A549 (cell line): ENCODE data around the gene GCC1.

Experiments used
- CHD4 ChIP-seq: fragments of 200-600 bp; sonication (generic); IDR thresholded peaks from 2 replicates; pipeline ENCODE4 v1.6.1; 2016; ENCODE audit warnings: antibody characterized with exemption, mild to moderate bottlenecking, borderline replicate concordance
- EHMT2 ChIP-seq: fragments of 200-600 bp; sonication (generic); IDR thresholded peaks from 2 replicates; pipeline ENCODE4 v1.6.1; 2016; ENCODE audit warnings: antibody characterized with exemption, low read depth, mild to moderate bottlenecking, moderate library complexity
- NR3C1 ChIP-seq: fragments of >200 bp; sonication (Bioruptor Twin); formaldehyde crosslinking; IDR thresholded peaks from 3 replicates; pipeline ENCODE4 v1.6.1; 2017
- PHF8 ChIP-seq: fragments of 200-600 bp; sonication (generic); IDR thresholded peaks from 2 replicates; pipeline ENCODE4 v1.6.1; 2016; ENCODE audit warnings: low read depth, mild to moderate bottlenecking, antibody characterized with exemption, moderate library complexity, borderline replicate concordance
- POLR2A ChIP-seq: IDR thresholded peaks from 2 replicates; pipeline ENCODE4 v1.6.1; 2012; ENCODE audit warnings: mild to moderate bottlenecking, low read length
- POLR2AphosphoS2 ChIP-seq: conservative IDR thresholded peaks from 2 replicates; pipeline ENCODE4 v1.6.1; 2012; ENCODE audit warnings: low read length, improper control_type of control experiment, inconsistent platforms
- RAD21 ChIP-seq, 2 experiments: fragments of >200 bp in 1 of 2; sonication (Bioruptor Twin) in 1 of 2; formaldehyde crosslinking in 1 of 2; IDR thresholded peaks in 1 of 2; conservative IDR thresholded peaks in 1 of 2; 2 replicates in 1 of 2; 3 replicates in 1 of 2; pipeline ENCODE4 v1.6.1; 2012 to 2018; ENCODE audit warnings: inconsistent platforms in 1 of 2
- RCOR1 ChIP-seq: fragments of 150-350 bp; IDR thresholded peaks from 2 replicates; pipeline ENCODE4 v1.6.1; 2014; ENCODE audit warnings: antibody characterized with exemption, low read length, low read depth
- RFX5 ChIP-seq: fragments of 450-650 bp; IDR thresholded peaks from 2 replicates; pipeline ENCODE4 v1.7.1; 2014; ENCODE audit warnings: antibody characterized with exemption, mild to moderate bottlenecking, moderate library complexity
- SMC3 ChIP-seq: fragments of >200 bp; sonication (Bioruptor Twin); formaldehyde crosslinking; IDR thresholded peaks from 3 replicates; pipeline ENCODE4 v1.6.1; 2018; ENCODE audit warnings: inconsistent platforms
- TF ChIP-seq, protein P1 (sequence below): fragments of >200 bp; sonication (Bioruptor Twin); formaldehyde crosslinking; IDR thresholded peaks from 3 replicates; pipeline ENCODE4 v1.5.1; 2016
- TF ChIP-seq, protein P2 (sequence below): fragments of 200-600 bp; sonication (generic); IDR thresholded peaks from 2 replicates; pipeline ENCODE4 v1.6.1; 2016; ENCODE audit warnings: antibody characterized with exemption, mild to moderate bottlenecking, moderate library complexity
- TF ChIP-seq, protein P3 (sequence below): IDR thresholded peaks from 2 replicates; pipeline ENCODE4 v1.6.1; 2012

GRCh38 chr7:127536741-127537140 lies 48.7 kb downstream of the GCC1 start:
- TF ChIP-seq, protein P1, sequence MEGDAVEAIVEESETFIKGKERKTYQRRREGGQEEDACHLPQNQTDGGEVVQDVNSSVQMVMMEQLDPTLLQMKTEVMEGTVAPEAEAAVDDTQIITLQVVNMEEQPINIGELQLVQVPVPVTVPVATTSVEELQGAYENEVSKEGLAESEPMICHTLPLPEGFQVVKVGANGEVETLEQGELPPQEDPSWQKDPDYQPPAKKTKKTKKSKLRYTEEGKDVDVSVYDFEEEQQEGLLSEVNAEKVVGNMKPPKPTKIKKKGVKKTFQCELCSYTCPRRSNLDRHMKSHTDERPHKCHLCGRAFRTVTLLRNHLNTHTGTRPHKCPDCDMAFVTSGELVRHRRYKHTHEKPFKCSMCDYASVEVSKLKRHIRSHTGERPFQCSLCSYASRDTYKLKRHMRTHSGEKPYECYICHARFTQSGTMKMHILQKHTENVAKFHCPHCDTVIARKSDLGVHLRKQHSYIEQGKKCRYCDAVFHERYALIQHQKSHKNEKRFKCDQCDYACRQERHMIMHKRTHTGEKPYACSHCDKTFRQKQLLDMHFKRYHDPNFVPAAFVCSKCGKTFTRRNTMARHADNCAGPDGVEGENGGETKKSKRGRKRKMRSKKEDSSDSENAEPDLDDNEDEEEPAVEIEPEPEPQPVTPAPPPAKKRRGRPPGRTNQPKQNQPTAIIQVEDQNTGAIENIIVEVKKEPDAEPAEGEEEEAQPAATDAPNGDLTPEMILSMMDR: no peak
- TF ChIP-seq CHD4: no peak
- no peak for TF ChIP-seq POLR2A
- TF ChIP-seq RFX5: no peak
- TF ChIP-seq, protein P2, sequence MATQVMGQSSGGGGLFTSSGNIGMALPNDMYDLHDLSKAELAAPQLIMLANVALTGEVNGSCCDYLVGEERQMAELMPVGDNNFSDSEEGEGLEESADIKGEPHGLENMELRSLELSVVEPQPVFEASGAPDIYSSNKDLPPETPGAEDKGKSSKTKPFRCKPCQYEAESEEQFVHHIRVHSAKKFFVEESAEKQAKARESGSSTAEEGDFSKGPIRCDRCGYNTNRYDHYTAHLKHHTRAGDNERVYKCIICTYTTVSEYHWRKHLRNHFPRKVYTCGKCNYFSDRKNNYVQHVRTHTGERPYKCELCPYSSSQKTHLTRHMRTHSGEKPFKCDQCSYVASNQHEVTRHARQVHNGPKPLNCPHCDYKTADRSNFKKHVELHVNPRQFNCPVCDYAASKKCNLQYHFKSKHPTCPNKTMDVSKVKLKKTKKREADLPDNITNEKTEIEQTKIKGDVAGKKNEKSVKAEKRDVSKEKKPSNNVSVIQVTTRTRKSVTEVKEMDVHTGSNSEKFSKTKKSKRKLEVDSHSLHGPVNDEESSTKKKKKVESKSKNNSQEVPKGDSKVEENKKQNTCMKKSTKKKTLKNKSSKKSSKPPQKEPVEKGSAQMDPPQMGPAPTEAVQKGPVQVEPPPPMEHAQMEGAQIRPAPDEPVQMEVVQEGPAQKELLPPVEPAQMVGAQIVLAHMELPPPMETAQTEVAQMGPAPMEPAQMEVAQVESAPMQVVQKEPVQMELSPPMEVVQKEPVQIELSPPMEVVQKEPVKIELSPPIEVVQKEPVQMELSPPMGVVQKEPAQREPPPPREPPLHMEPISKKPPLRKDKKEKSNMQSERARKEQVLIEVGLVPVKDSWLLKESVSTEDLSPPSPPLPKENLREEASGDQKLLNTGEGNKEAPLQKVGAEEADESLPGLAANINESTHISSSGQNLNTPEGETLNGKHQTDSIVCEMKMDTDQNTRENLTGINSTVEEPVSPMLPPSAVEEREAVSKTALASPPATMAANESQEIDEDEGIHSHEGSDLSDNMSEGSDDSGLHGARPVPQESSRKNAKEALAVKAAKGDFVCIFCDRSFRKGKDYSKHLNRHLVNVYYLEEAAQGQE: no peak
- no peak for TF ChIP-seq NR3C1
- TF ChIP-seq PHF8: no peak
- no peak for TF ChIP-seq RAD21 (conservative IDR thresholded peaks at IDR 0.05 in 1 of 2, IDR thresholded peaks at IDR 0.05 in 1 of 2)
- TF ChIP-seq, protein P3, sequence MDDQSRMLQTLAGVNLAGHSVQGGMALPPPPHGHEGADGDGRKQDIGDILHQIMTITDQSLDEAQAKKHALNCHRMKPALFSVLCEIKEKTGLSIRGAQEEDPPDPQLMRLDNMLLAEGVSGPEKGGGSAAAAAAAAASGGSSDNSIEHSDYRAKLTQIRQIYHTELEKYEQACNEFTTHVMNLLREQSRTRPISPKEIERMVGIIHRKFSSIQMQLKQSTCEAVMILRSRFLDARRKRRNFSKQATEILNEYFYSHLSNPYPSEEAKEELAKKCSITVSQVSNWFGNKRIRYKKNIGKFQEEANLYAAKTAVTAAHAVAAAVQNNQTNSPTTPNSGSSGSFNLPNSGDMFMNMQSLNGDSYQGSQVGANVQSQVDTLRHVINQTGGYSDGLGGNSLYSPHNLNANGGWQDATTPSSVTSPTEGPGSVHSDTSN: no peak
- TF ChIP-seq EHMT2: no peak
- no peak for TF ChIP-seq SMC3
- TF ChIP-seq RCOR1: no peak
- TF ChIP-seq POLR2AphosphoS2: no peak
